Measurements from ENCODE around the gene TAF11. TPM values are rescaled to one million over a fixed set of nuclear protein-coding genes. Genes with fewer than 3 reads are reported as not detected.
"Not testable (repeated sequence)": the region's sequence is repeated elsewhere in the genome, so short reads cannot be mapped to it uniquely, and the experiment has no call there.

The TAF11 gene
- total RNA-seq: 34.8 TPM
- 62.4 TPM for polyA plus RNA-seq
- long read RNA-seq, donor 1, partial matches to known transcripts: 0 of 1 reads
- long read RNA-seq, donor 1, other reads (novel, unspliced or antisense): 0 of 1 reads
- long read RNA-seq, donor 2: 0 reads
- long read RNA-seq, donor 3, transcript TAF11-201 (5 exons, 1,580 nt): major isoform, 18 of 30 reads
- long read RNA-seq, donor 3, partial matches to known transcripts: 11 of 30 reads
- long read RNA-seq, donor 3, other reads (novel, unspliced or antisense): 0 of 30 reads
- long read RNA-seq, donor 4, transcript TAF11-201 (5 exons, 1,580 nt): major isoform, 5 of 5 reads
- long read RNA-seq, donor 4, partial matches to known transcripts: 0 of 5 reads
- long read RNA-seq, donor 4, other reads (novel, unspliced or antisense): 0 of 5 reads
- long read RNA-seq, donor 5, transcript TAF11-201 (5 exons, 1,580 nt): major isoform, 8 of 42 reads
- long read RNA-seq, donor 5, partial matches to known transcripts: 33 of 42 reads
- long read RNA-seq, donor 5, other reads (novel, unspliced or antisense): 0 of 42 reads
- long read RNA-seq, donor 6, transcript TAF11-201 (5 exons, 1,580 nt): major isoform, 7 of 15 reads
- long read RNA-seq, donor 6, partial matches to known transcripts: 7 of 15 reads
- long read RNA-seq, donor 6, other reads (novel, unspliced or antisense): 0 of 15 reads
- long read RNA-seq, donor 7, transcript TAF11-201 (5 exons, 1,580 nt): major isoform, 8 of 8 reads
- long read RNA-seq, donor 7, partial matches to known transcripts: 0 of 8 reads
- long read RNA-seq, donor 7, other reads (novel, unspliced or antisense): 0 of 8 reads
- long read RNA-seq, donor 8, transcript TAF11-201 (5 exons, 1,580 nt): major isoform, 5 of 5 reads
- long read RNA-seq, donor 8, partial matches to known transcripts: 0 of 5 reads
- long read RNA-seq, donor 8, other reads (novel, unspliced or antisense): 0 of 5 reads
- long read RNA-seq, donor 9, transcript TAF11-201 (5 exons, 1,580 nt): major isoform, 7 of 7 reads
- long read RNA-seq, donor 9, partial matches to known transcripts: 0 of 7 reads
- long read RNA-seq, donor 9, other reads (novel, unspliced or antisense): 0 of 7 reads
- long read RNA-seq, donor 10, transcript TAF11-201 (5 exons, 1,580 nt): major isoform, 5 of 7 reads
- long read RNA-seq, donor 10, partial matches to known transcripts: 0 of 7 reads
- long read RNA-seq, donor 10, other reads (novel, unspliced or antisense): 0 of 7 reads

GRCh38 chr6:34887753-34888513 lies at the start of gene TAF11:
TAF11 (minus strand) TSS chr6:34888042; CDS start chr6:34887957, 85 bp downstream.
- Histone ChIP-seq H3K4me1 (ENCODE audit: control insufficient read depth in 2 of 2, insufficient read depth in 2 of 2, low read length in 2 of 2) (peaks cover 13 to 25% of the 10 kb centered on the region in 2 donors), H3K27ac (ENCODE audit: low read depth in 1 of 2, low read length in 1 of 2) (peak within 1 kb of the TSS; percentile 94 to 98), H3K4me3 (ENCODE audit: low read length in 2 of 2) (peak within 1 kb of the TSS; percentile 93 to 98), H3K9me3 (ENCODE audit: control insufficient read depth in 2 of 2, insufficient read depth in 1 of 2, low read length in 1 of 2) (peaks cover 0 to 2% of the 10 kb centered on the region in 2 donors), H3K27me3 (ENCODE audit: control insufficient read depth in 2 of 2, insufficient read depth in 1 of 2, low read length in 1 of 2) (peaks cover 0 to 5% of the 10 kb centered on the region in 2 donors), H3K36me3 (ENCODE audit: control insufficient read depth in 2 of 2, insufficient read depth in 2 of 2, low read length in 1 of 2) (no peaks in the 10 kb centered on the region)
- DNase-seq (ENCODE audit: low read depth in 6 of 9, low spot score in 9 of 9): peak; percentile 88 to 97 (median 94)
- under 1% methylated on average over 43 of the region's 43 CpGs for WGBS

- 85% methylated on average over 5 of the region's 5 CpGs for WGBS
- H3K27me3 ChIP-seq (ENCODE audit: control insufficient read depth in 2 of 2, insufficient read depth in 1 of 2, low read length in 1 of 2): no peaks in the 10 kb centered on the region
- H3K4me1 ChIP-seq (ENCODE audit: control insufficient read depth in 2 of 2, insufficient read depth in 2 of 2, low read length in 2 of 2): no peaks in the 10 kb centered on the region
- no peak overlapping the region for H3K4me3 ChIP-seq (ENCODE audit: low read length in 2 of 2)
- peaks cover 0 to 4% of the 10 kb centered on the region in 2 donors for H3K9me3 ChIP-seq (ENCODE audit: control insufficient read depth in 2 of 2, insufficient read depth in 1 of 2, low read length in 1 of 2)
- peak in 4 of 9 donors; percentile 8 to 35 (median 16) for DNase-seq (ENCODE audit: low read depth in 6 of 9, low spot score in 9 of 9)
- H3K36me3 ChIP-seq (ENCODE audit: control insufficient read depth in 2 of 2, insufficient read depth in 2 of 2, low read length in 1 of 2): no peaks in the 10 kb centered on the region
- H3K27ac ChIP-seq (ENCODE audit: low read depth in 1 of 2, low read length in 1 of 2): no peak overlapping the region
Observed at GRCh38 chr6:34934516-34934915, 46.7 kb upstream of the TAF11 start.

GRCh38 chr6:34932202-34932601 lies 44.4 kb upstream of the TAF11 start:
- not testable (repeated sequence) for DNase-seq (ENCODE audit: low read depth in 6 of 9, low spot score in 9 of 9); H3K27me3 ChIP-seq (ENCODE audit: control insufficient read depth in 2 of 2, insufficient read depth in 1 of 2, low read length in 1 of 2); H3K36me3 ChIP-seq (ENCODE audit: control insufficient read depth in 2 of 2, insufficient read depth in 2 of 2, low read length in 1 of 2); H3K27ac ChIP-seq (ENCODE audit: low read depth in 1 of 2, low read length in 1 of 2); H3K4me3 ChIP-seq (ENCODE audit: low read length in 2 of 2); H3K4me1 ChIP-seq (ENCODE audit: control insufficient read depth in 2 of 2, insufficient read depth in 2 of 2, low read length in 2 of 2); H3K9me3 ChIP-seq (ENCODE audit: control insufficient read depth in 2 of 2, insufficient read depth in 1 of 2, low read length in 1 of 2)
- WGBS: 99% methylated on average over 12 of the region's 12 CpGs

GRCh38 chr6:34930221-34930620 lies 42.4 kb upstream of the TAF11 start:
- Histone ChIP-seq H3K4me1 (ENCODE audit: control insufficient read depth in 2 of 2, insufficient read depth in 2 of 2, low read length in 2 of 2) (no peaks in the 10 kb centered on the region), H3K9me3 (ENCODE audit: control insufficient read depth in 2 of 2, insufficient read depth in 1 of 2, low read length in 1 of 2) (peaks cover 0 to 4% of the 10 kb centered on the region in 2 donors), H3K27ac (ENCODE audit: low read depth in 1 of 2, low read length in 1 of 2) (no peak overlapping the region), H3K4me3 (ENCODE audit: low read length in 2 of 2) (no peak overlapping the region), H3K27me3 (ENCODE audit: control insufficient read depth in 2 of 2, insufficient read depth in 1 of 2, low read length in 1 of 2) (no peaks in the 10 kb centered on the region), H3K36me3 (ENCODE audit: control insufficient read depth in 2 of 2, insufficient read depth in 2 of 2, low read length in 1 of 2) (no peaks in the 10 kb centered on the region)
- DNase-seq (ENCODE audit: low read depth in 6 of 9, low spot score in 9 of 9): no peak
- 82% methylated on average over 3 of the region's 3 CpGs for WGBS

- H3K27me3 ChIP-seq (ENCODE audit: control insufficient read depth in 2 of 2, insufficient read depth in 1 of 2, low read length in 1 of 2): no peaks in the 10 kb centered on the region
- no peaks in the 10 kb centered on the region for H3K36me3 ChIP-seq (ENCODE audit: control insufficient read depth in 2 of 2, insufficient read depth in 2 of 2, low read length in 1 of 2)
- H3K9me3 ChIP-seq (ENCODE audit: control insufficient read depth in 2 of 2, insufficient read depth in 1 of 2, low read length in 1 of 2): peaks cover 0 to 4% of the 10 kb centered on the region in 2 donors
- no peak for DNase-seq (ENCODE audit: low read depth in 6 of 9, low spot score in 9 of 9)
- H3K4me3 ChIP-seq (ENCODE audit: low read length in 2 of 2): no peak overlapping the region
- H3K27ac ChIP-seq (ENCODE audit: low read depth in 1 of 2, low read length in 1 of 2): no peak overlapping the region
- 96% methylated on average over 4 of the region's 4 CpGs for WGBS
- no peaks in the 10 kb centered on the region for H3K4me1 ChIP-seq (ENCODE audit: control insufficient read depth in 2 of 2, insufficient read depth in 2 of 2, low read length in 2 of 2)
Observed at GRCh38 chr6:34929241-34929978, 41.6 kb upstream of the TAF11 start.

- 95% methylated on average over 1 of the region's 1 CpG for WGBS
- Histone ChIP-seq H3K27me3 (ENCODE audit: control insufficient read depth in 2 of 2, insufficient read depth in 1 of 2, low read length in 1 of 2) (no peaks in the 10 kb centered on the region), H3K9me3 (ENCODE audit: control insufficient read depth in 2 of 2, insufficient read depth in 1 of 2, low read length in 1 of 2) (peaks cover 0 to 4% of the 10 kb centered on the region in 2 donors), H3K4me1 (ENCODE audit: control insufficient read depth in 2 of 2, insufficient read depth in 2 of 2, low read length in 2 of 2) (no peaks in the 10 kb centered on the region), H3K27ac (ENCODE audit: low read depth in 1 of 2, low read length in 1 of 2) (no peak overlapping the region), H3K4me3 (ENCODE audit: low read length in 2 of 2) (no peak overlapping the region), H3K36me3 (ENCODE audit: control insufficient read depth in 2 of 2, insufficient read depth in 2 of 2, low read length in 1 of 2) (no peaks in the 10 kb centered on the region)
- DNase-seq (ENCODE audit: low read depth in 6 of 9, low spot score in 9 of 9): no peak
Observed at GRCh38 chr6:34928695-34929094, 40.9 kb upstream of the TAF11 start.

- peaks cover 0 to 4% of the 10 kb centered on the region in 2 donors for H3K9me3 ChIP-seq (ENCODE audit: control insufficient read depth in 2 of 2, insufficient read depth in 1 of 2, low read length in 1 of 2)
- no peaks in the 10 kb centered on the region for H3K36me3 ChIP-seq (ENCODE audit: control insufficient read depth in 2 of 2, insufficient read depth in 2 of 2, low read length in 1 of 2)
- DNase-seq (ENCODE audit: low read depth in 6 of 9, low spot score in 9 of 9): no peak
- H3K4me3 ChIP-seq (ENCODE audit: low read length in 2 of 2): no peak overlapping the region
- H3K27ac ChIP-seq (ENCODE audit: low read depth in 1 of 2, low read length in 1 of 2): no peak overlapping the region
- H3K27me3 ChIP-seq (ENCODE audit: control insufficient read depth in 2 of 2, insufficient read depth in 1 of 2, low read length in 1 of 2): no peaks in the 10 kb centered on the region
- 97% methylated on average over 3 of the region's 3 CpGs for WGBS
- H3K4me1 ChIP-seq (ENCODE audit: control insufficient read depth in 2 of 2, insufficient read depth in 2 of 2, low read length in 2 of 2): no peaks in the 10 kb centered on the region
Observed at GRCh38 chr6:34928220-34928619, 40.4 kb upstream of the TAF11 start.

- no peaks in the 10 kb centered on the region for H3K36me3 ChIP-seq (ENCODE audit: control insufficient read depth in 2 of 2, insufficient read depth in 2 of 2, low read length in 1 of 2)
- H3K4me1 ChIP-seq (ENCODE audit: control insufficient read depth in 2 of 2, insufficient read depth in 2 of 2, low read length in 2 of 2): no peaks in the 10 kb centered on the region
- H3K4me3 ChIP-seq (ENCODE audit: low read length in 2 of 2): no peak overlapping the region
- H3K27ac ChIP-seq (ENCODE audit: low read depth in 1 of 2, low read length in 1 of 2): no peak overlapping the region
- H3K27me3 ChIP-seq (ENCODE audit: control insufficient read depth in 2 of 2, insufficient read depth in 1 of 2, low read length in 1 of 2): no peaks in the 10 kb centered on the region
- no peaks in the 10 kb centered on the region for H3K9me3 ChIP-seq (ENCODE audit: control insufficient read depth in 2 of 2, insufficient read depth in 1 of 2, low read length in 1 of 2)
- no peak for DNase-seq (ENCODE audit: low read depth in 6 of 9, low spot score in 9 of 9)
Observed at GRCh38 chr6:34926655-34927054, 38.8 kb upstream of the TAF11 start.

All from thymus (tissue), 14 donors.